Activated T-cell treated with anti-CD3 and anti-CD28 coated beads for 4 hours (primary cell): ENCODE measurements around the gene AOPEP.
"Not testable (repeated sequence)": the region's sequence is repeated elsewhere in the genome, so short reads cannot be mapped to it uniquely, and the experiment has no call there.

ENCODE experiments used
- DNase-seq: peaks from one replicate; pipeline ENCODE4 v3.0.0-alpha.2; 2020

The AOPEP gene

DNA sequence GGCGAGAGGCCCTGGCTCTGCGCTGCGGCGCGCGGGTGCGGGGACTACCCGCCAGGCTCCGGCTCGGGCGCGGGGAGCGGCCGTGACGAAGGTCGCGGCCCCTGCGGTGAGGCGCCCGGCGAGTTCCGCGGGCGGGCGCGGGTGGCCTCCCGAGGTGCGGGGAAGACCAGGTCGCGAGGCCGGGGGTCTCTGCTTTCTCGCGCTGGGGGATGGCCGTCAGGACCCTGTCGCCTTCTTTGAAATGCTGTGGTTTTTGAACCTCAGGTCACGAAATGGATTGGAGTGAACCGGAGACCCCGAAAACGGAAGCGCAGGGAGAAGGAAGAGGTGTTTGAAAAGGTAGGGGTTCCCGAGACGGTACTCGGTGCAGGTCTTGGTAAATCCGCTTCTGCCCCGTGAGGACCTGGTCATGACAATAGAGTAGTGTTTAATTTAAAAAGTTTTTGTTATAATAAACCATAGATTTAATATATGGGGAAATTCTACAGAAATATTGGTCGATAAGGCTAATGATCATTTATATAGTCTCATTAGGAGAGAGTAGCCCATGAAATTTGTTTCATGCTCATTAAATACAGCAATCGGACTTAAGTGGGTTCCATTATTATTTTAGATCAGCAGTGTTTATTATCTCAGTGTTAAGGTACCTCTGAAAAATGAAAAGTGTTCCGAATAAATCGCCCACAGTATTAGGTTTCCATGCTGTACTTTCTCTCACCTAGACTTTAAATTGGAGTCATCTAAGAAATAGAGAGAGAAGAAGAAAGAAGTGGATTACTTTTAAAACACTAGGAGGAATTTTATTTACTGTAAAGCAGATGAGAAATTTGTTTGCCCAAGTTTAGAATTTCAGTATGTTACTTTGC, 279.0 kb downstream of the AOPEP start:
- DNase-seq: no peak

- DNase-seq: no peak
Measured at GRCh38 chr9:95007226-95007869, 280.8 kb downstream of the AOPEP start.

GRCh38 chr9:95008151-95008771, 281.8 kb downstream of the AOPEP start:
- no peak for DNase-seq

DNA sequence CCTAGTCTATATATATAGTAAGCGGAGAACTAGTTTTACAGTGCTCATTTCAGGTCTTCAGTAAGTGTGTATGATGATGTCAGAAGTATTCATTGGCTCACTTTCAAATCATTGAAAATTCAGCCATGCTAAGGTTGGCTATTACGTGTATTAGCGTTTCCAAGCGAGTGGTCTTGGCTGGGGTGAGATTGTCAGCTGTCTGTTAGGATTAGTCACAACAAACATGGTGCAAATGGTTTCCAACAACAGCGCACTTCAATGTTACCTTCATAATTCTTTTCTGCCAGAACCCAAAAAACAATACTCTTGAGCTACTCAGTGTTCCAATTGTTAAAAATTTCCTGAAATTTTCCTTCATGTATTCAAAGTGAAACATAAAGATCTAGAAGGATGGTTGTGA, 283.0 kb downstream of the AOPEP start:
- no peak for DNase-seq

DNA sequence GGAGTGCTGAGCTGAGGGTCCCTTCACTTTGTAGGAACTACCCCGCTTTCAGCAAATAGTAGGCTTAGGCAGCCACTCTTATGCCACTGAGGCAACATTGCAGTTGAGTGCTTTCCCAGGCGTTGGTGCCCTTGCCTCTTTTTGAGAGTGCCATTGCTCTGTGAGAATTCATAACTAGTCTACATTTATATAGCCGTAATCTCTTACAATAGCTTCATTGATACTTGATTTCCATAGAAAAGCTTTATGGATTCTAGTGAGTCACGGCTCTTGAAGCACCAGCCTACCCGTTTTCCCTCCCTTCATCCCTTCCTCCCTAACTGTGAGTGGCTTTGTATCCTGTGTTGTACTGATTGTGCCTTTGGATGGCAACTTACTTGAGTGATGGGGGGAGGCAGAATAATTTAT, 283.9 kb downstream of the AOPEP start:
- DNase-seq: no peak

GRCh38 chr9:95012035-95012708, 285.7 kb downstream of the AOPEP start:
- DNase-seq: no peak

DNA sequence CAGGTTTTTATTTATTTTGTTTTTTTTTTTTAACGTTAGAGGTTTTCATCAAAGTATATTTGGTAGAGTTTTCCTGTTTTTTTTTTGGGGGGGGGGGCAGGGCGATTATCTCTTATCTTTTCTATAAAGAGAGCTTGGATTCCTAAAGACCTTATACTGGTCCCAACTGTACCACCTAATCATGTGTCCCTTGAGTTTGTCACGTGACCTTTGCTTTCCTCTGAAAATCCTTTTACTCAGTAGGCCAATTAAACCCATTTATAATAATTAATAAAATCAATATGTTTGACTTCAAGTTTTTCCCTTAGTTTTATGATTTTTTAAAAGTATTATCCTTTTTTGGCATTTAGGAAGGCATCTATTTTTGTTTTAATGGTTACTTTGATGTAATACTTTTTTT, 286.4 kb downstream of the AOPEP start:
- no peak for DNase-seq

- no peak for DNase-seq
Measured at GRCh38 chr9:95014917-95015316, 288.4 kb downstream of the AOPEP start.

DNA sequence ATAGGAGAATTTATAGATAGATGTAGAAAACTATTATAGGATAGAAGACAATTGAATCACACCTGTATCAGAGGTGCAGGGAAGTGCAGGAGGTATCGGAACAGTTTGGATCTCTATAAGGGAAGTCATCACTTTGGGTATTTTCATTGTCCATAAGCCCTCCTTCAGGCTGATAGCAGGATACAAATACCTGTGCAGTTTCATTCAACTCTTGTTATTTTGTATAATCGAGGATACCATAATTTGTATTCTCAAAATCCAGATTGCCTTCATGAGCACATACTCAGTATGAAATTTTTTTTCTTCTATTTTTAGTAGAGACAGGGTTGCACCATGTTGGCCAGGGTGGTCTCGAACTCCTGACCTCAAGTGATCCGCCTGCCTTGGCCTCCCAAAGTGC, 289.1 kb downstream of the AOPEP start:
- no peak for DNase-seq

GRCh38 chr9:95017062-95017461, 290.6 kb downstream of the AOPEP start:
- no peak for DNase-seq

- no peak for DNase-seq
Measured at GRCh38 chr9:95017661-95018060, 291.2 kb downstream of the AOPEP start.

DNA sequence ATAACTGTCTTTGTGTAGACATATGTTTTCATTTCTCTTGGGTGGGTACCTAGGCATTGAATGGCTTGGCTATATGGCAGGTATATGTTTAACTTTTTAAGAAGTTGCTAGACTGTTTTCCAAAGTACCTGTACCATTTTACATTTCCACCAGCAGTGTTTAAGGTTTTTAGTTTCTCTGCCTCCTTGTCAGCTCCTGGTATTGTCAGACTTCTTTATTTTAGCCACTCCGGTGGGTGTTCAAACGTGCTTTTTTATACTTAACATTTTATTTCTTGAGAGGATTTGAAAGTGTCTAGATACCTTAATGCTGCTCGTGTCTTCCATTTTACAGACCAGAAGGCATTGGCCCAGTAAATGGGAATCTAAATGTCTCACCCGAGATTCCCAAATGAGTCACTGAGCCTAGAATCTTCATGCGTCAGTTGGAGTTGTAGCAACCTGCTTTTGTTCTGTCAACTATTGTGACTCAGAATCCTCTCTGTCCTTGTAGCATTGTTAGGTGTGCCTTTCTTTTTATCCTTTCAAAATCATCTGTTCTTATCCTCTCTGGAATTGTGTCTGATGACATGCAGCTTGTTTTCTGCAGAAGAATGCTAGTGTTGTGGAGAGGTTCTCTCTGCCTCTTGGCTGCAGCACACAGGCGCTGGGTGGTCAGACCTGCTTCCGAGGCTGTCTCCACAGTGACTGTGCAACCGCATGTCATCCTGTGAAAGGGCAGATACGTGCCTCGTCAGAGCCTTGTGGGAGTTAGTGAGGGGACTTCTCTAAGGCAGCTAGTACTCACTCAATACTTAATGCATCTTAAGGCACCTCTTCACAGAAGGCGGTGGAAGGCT, 291.8 kb downstream of the AOPEP start:
- DNase-seq: no peak

DNA sequence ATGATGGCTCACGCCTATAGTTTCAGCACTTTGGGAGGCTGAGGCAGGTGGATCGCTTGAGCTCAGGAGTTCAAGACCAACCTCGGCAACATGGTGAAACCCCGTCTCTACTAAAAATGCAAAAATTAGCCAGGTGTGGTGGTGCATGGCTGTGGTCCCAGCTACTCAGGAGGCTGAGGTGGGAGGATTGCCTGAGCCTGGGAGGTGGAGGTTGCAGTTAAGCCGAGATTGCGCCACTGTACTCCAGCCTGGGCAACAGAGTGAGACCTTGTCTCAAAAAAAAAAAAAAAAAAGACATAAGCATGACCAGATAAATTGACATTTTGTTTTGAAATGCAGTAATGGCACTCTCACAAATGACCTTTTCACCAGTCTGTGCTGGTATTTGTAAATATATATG, 294.1 kb downstream of the AOPEP start:
- DNase-seq: not testable (repeated sequence)

- DNase-seq: no peak
Measured at GRCh38 chr9:95021166-95021886, 294.8 kb downstream of the AOPEP start.

GRCh38 chr9:95022657-95023056, 296.2 kb downstream of the AOPEP start:
- no peak for DNase-seq

GRCh38 chr9:95023217-95024003, 296.9 kb downstream of the AOPEP start:
- DNase-seq: no peak

- no peak for DNase-seq
Measured at GRCh38 chr9:95024097-95024671, 297.7 kb downstream of the AOPEP start.

DNA sequence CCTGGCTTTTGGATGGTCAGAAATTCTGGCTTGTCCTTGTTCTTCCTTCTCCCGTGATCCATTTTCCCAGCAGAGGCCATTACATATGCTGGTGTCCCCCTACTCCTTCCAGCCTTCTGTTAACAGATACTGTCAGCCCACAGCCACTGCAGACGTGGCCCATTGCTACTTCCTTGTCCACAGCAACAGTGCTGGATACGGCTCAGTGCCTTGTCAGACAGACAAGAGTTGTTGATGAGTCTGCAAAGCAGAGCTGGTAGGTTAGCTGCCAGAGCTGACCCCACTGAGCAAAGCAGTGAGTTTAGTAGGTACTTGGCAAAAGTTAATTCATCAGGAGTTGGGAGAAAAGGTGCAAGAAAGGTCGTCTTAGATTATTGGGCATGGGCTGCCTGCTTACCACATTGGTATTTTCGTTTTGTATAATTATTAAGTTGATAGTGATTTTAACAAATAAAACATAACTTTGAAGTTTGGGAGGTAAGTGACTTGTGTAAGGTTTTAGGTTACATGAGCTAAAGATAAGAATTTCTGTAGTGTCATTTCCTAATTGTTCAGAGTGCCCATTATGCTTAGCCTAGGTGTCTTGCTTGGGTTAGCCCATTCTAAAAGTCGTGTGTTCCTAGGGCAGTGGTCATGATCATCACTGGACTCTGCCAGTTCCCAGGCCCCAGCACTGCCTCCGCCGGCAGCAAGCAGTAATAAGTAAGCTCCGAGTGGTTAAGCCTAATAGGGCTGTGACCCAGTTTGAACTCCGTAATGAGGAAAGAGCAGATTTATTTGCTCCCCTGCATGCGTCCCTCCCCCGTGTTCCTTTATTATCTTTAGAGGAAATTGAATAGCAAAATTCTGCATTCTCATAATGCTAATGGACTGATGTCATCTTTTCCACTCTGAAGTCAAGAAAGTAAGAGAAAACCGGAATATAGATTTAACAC, 299.0 kb downstream of the AOPEP start:
- DNase-seq: no peak

GRCh38 chr9:95026148-95026524, 299.6 kb downstream of the AOPEP start:
- DNase-seq: no peak
